Measurements from ENCODE around the gene NEK1.

The NEK1 gene

GRCh38 chr4:169493164-169493524 is 119.2 kb downstream of the NEK1 start:
- H4K20me1 ChIP-seq (ENCODE audit: insufficient read depth, low read length), result no peaks in the 10 kb centered on the region
- 0 out of 2 replicates have a peak, but pooled peaks cover 3% of the 10 kb centered on the region for H3K4me1 ChIP-seq (ENCODE audit: insufficient read depth, low read length)
- H3K4me3 ChIP-seq (ENCODE audit: low read depth in 1 of 2, low read length in 2 of 2), result no peak overlapping the region
- TF ChIP-seq CTCF (IDR thresholded peaks at IDR 0.05; ENCODE audit: borderline replicate concordance, extremely low read depth, low read length, poor library complexity, severe bottlenecking), result no peak
- TF ChIP-seq EZH2 (IDR thresholded peaks at IDR 0.05; ENCODE audit: borderline replicate concordance, low read depth, low read length, severe bottlenecking), result no peak
- H2AFZ ChIP-seq (ENCODE audit: low read depth, low read length), result no peak overlapping the region
- no peak for ATAC-seq (ENCODE audit: insufficient read depth, low read depth)
- no peak overlapping the region for H3K4me2 ChIP-seq (ENCODE audit: insufficient read depth, low read length)
- no peak overlapping the region for H3K27ac ChIP-seq (ENCODE audit: low read length)
- H3K9ac ChIP-seq (ENCODE audit: low read depth, low read length), result no peak overlapping the region
- 0 out of 2 replicates have a peak, but pooled peaks cover 2% of the 10 kb centered on the region for H3K36me3 ChIP-seq (ENCODE audit: insufficient read depth, low read length)
- H3K79me2 ChIP-seq (ENCODE audit: insufficient read depth, low read length), result no peaks in the 10 kb centered on the region
- H3K27me3 ChIP-seq (ENCODE audit: insufficient read depth, low read length, poor library complexity), result no peaks in the 10 kb centered on the region
- no peaks in the 10 kb centered on the region for H3K9me3 ChIP-seq (ENCODE audit: insufficient read depth, low read length, severe bottlenecking)
- no peak for DNase-seq

GRCh38 chr4:169492436-169493163 is 119.8 kb downstream of the NEK1 start:
- no peaks in the 10 kb centered on the region for H3K79me2 ChIP-seq (ENCODE audit: insufficient read depth, low read length)
- peak; percentile 81 for TF ChIP-seq CTCF (IDR thresholded peaks at IDR 0.05; ENCODE audit: borderline replicate concordance, extremely low read depth, low read length, poor library complexity, severe bottlenecking)
- TF ChIP-seq EZH2 (IDR thresholded peaks at IDR 0.05; ENCODE audit: borderline replicate concordance, low read depth, low read length, severe bottlenecking), result no peak
- H3K27me3 ChIP-seq (ENCODE audit: insufficient read depth, low read length, poor library complexity), result no peaks in the 10 kb centered on the region
- H3K4me2 ChIP-seq (ENCODE audit: insufficient read depth, low read length), result no peak overlapping the region
- no peak overlapping the region for H3K4me3 ChIP-seq (ENCODE audit: low read depth in 1 of 2, low read length in 2 of 2)
- DNase-seq (peak; percentile 48), ATAC-seq (ENCODE audit: insufficient read depth, low read depth) (peak; percentile 76)
- no peak overlapping the region for H3K9ac ChIP-seq (ENCODE audit: low read depth, low read length)
- H3K36me3 ChIP-seq (ENCODE audit: insufficient read depth, low read length), result 0 out of 2 replicates have a peak, but pooled peaks cover 2% of the 10 kb centered on the region
- H3K27ac ChIP-seq (ENCODE audit: low read length), result no peak overlapping the region
- 0 out of 2 replicates have a peak, but pooled peaks cover 3% of the 10 kb centered on the region for H3K4me1 ChIP-seq (ENCODE audit: insufficient read depth, low read length)
- H4K20me1 ChIP-seq (ENCODE audit: insufficient read depth, low read length), result no peaks in the 10 kb centered on the region
- no peak overlapping the region for H2AFZ ChIP-seq (ENCODE audit: low read depth, low read length)
- H3K9me3 ChIP-seq (ENCODE audit: insufficient read depth, low read length, severe bottlenecking), result no peaks in the 10 kb centered on the region

- no peak overlapping the region for H3K4me3 ChIP-seq (ENCODE audit: low read depth in 1 of 2, low read length in 2 of 2)
- no peak overlapping the region for H3K9ac ChIP-seq (ENCODE audit: low read depth, low read length)
- no peak overlapping the region for H2AFZ ChIP-seq (ENCODE audit: low read depth, low read length)
- no peak for ATAC-seq (ENCODE audit: insufficient read depth, low read depth)
- TF ChIP-seq EZH2 (IDR thresholded peaks at IDR 0.05; ENCODE audit: borderline replicate concordance, low read depth, low read length, severe bottlenecking) (no peak), CTCF (IDR thresholded peaks at IDR 0.05; ENCODE audit: borderline replicate concordance, extremely low read depth, low read length, poor library complexity, severe bottlenecking) (no peak)
- no peak for DNase-seq
- no peaks in the 10 kb centered on the region for H4K20me1 ChIP-seq (ENCODE audit: insufficient read depth, low read length)
- H3K79me2 ChIP-seq (ENCODE audit: insufficient read depth, low read length), result no peaks in the 10 kb centered on the region
- no peaks in the 10 kb centered on the region for H3K27me3 ChIP-seq (ENCODE audit: insufficient read depth, low read length, poor library complexity)
- H3K9me3 ChIP-seq (ENCODE audit: insufficient read depth, low read length, severe bottlenecking), result no peaks in the 10 kb centered on the region
- H3K4me1 ChIP-seq (ENCODE audit: insufficient read depth, low read length), result 0 out of 2 replicates have a peak, but pooled peaks cover 3% of the 10 kb centered on the region
- no peak overlapping the region for H3K27ac ChIP-seq (ENCODE audit: low read length)
- no peak overlapping the region for H3K4me2 ChIP-seq (ENCODE audit: insufficient read depth, low read length)
- H3K36me3 ChIP-seq (ENCODE audit: insufficient read depth, low read length), result 0 out of 2 replicates have a peak, but pooled peaks cover 2% of the 10 kb centered on the region
Observed at GRCh38 chr4:169491211-169491610, 121.2 kb downstream of the NEK1 start.
